WTC11 (cell line): ENCODE results near the gene HIP1.
"Not testable (repeated sequence)": the region's sequence is repeated elsewhere in the genome, so short reads cannot be mapped to it uniquely, and the experiment has no call there.

Source experiments
- CBFB ChIP-seq: sonication (generic); formaldehyde crosslinking; IDR thresholded peaks from 2 replicates; pipeline ENCODE4 v1.8.1; 2022; ENCODE audit warnings: mild to moderate bottlenecking, low read depth, missing genetic modification reagents
- E2F1 ChIP-seq: sonication (generic); formaldehyde crosslinking; IDR thresholded peaks from 2 replicates; pipeline ENCODE4 v1.8.0; 2022; ENCODE audit warnings: mild to moderate bottlenecking, missing genetic modification reagents
- MAX ChIP-seq: sonication (generic); formaldehyde crosslinking; IDR thresholded peaks from 2 replicates; pipeline ENCODE4 v1.8.0; 2022; ENCODE audit warnings: mild to moderate bottlenecking, missing genetic modification reagents
- NFE2L1 ChIP-seq: sonication (generic); formaldehyde crosslinking; IDR thresholded peaks from 2 replicates; pipeline ENCODE4 v1.8.1; 2023; ENCODE audit warnings: missing genetic modification reagents
- NFYB ChIP-seq: sonication (generic); formaldehyde crosslinking; conservative IDR thresholded peaks from 2 replicates; pipeline ENCODE4 v1.8.0; 2022; ENCODE audit warnings: low read depth, missing genetic modification reagents
- TEAD4 ChIP-seq: sonication (generic); formaldehyde crosslinking; IDR thresholded peaks from 2 replicates; pipeline ENCODE4 v1.8.0; 2022; ENCODE audit warnings: mild to moderate bottlenecking, missing genetic modification reagents
- ZBTB43 ChIP-seq: sonication (generic); formaldehyde crosslinking; IDR thresholded peaks from 2 replicates; pipeline ENCODE4 v1.8.1; 2023; ENCODE audit warnings: mild to moderate bottlenecking, missing genetic modification reagents
- ZNF121 ChIP-seq: sonication (generic); formaldehyde crosslinking; IDR thresholded peaks from 2 replicates; pipeline ENCODE4 v1.8.0; 2023; ENCODE audit warnings: missing genetic modification reagents
- TF ChIP-seq, protein P1 (sequence below): fragments of 200-600 bp; IDR thresholded peaks from 2 replicates; pipeline ENCODE4 v1.8.0; 2022; ENCODE audit warnings: antibody characterized with exemption
- TF ChIP-seq, protein P2 (sequence below): sonication (generic); formaldehyde crosslinking; IDR thresholded peaks from 2 replicates; pipeline ENCODE4 v1.8.1; 2022; ENCODE audit warnings: mild to moderate bottlenecking, moderate library complexity, missing genetic modification reagents

DNA sequence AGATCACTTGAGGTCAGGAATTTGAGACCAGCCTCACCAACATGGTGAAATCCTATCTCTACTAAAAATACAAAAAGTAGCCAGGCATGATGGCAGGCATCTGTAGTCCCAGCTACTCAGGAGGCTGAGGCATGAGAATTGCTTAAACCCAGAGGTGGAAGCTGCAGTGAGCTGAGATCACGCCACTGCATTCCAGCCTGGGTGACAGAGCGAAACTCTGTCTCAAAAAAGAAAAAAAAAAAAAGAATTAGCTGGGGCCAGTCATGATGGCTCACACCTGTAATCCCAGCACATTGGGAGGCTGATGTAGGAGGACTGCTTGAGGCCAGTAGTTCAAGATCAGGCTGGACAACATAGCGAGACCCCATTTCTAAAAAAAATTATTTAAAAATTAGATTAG lies 21.0 kb downstream of the HIP1 start:
- TF ChIP-seq, protein P1, sequence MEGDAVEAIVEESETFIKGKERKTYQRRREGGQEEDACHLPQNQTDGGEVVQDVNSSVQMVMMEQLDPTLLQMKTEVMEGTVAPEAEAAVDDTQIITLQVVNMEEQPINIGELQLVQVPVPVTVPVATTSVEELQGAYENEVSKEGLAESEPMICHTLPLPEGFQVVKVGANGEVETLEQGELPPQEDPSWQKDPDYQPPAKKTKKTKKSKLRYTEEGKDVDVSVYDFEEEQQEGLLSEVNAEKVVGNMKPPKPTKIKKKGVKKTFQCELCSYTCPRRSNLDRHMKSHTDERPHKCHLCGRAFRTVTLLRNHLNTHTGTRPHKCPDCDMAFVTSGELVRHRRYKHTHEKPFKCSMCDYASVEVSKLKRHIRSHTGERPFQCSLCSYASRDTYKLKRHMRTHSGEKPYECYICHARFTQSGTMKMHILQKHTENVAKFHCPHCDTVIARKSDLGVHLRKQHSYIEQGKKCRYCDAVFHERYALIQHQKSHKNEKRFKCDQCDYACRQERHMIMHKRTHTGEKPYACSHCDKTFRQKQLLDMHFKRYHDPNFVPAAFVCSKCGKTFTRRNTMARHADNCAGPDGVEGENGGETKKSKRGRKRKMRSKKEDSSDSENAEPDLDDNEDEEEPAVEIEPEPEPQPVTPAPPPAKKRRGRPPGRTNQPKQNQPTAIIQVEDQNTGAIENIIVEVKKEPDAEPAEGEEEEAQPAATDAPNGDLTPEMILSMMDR, result not testable (repeated sequence)
- not testable (repeated sequence) for TF ChIP-seq MAX (CRISPR knock-in tag); TEAD4; ZBTB43; ZNF121 (CRISPR knock-in tag); E2F1 (CRISPR knock-in tag); CBFB (CRISPR knock-in tag); NFYB (CRISPR knock-in tag); NFE2L1 (CRISPR knock-in tag)
- TF ChIP-seq, protein P2, sequence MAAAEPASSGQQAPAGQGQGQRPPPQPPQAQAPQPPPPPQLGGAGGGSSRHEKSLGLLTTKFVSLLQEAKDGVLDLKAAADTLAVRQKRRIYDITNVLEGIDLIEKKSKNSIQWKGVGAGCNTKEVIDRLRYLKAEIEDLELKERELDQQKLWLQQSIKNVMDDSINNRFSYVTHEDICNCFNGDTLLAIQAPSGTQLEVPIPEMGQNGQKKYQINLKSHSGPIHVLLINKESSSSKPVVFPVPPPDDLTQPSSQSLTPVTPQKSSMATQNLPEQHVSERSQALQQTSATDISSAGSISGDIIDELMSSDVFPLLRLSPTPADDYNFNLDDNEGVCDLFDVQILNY (CRISPR knock-in tag), result not testable (repeated sequence)
